DOHH2 (cell line): Measurements from ENCODE around the gene GRID2.

Experiments
- CTCF ChIP-seq: fragments of 200-600 bp; sonication (generic); IDR thresholded peaks from one replicate; pipeline ENCODE4 v1.5.1; 2014; ENCODE audit warnings: antibody characterized with exemption, mild to moderate bottlenecking, low read depth, low read length; ENCODE audit not compliant: poor library complexity, severe bottlenecking
- EZH2phosphoT487 ChIP-seq: fragments of 200-600 bp; sonication (generic); IDR thresholded peaks from 2 replicates; pipeline ENCODE4 v1.6.1; 2017; ENCODE audit warnings: borderline replicate concordance, mild to moderate bottlenecking, antibody characterized with exemption, low read length, moderate library complexity, mixed read lengths

GRCh38 chr4:93317561-93317960, 1013.8 kb downstream of the GRID2 start:
- TF ChIP-seq CTCF (no peak), EZH2phosphoT487 (no peak)
